SU-DHL-6 (cell line): ENCODE measurements around the gene KRT82.
A peak's percentile ranks its signal among the peaks of the same experiment; 100 is the strongest.

ENCODE experiments used
- H2AFZ ChIP-seq: fragments of 200-600 bp; sonication (generic); 2 replicates; pipeline ENCODE4 v1.6.1; 2014; ENCODE audit warnings: low read depth, mild to moderate bottlenecking, moderate library complexity, mixed read lengths, antibody characterized with exemption, low read length; ENCODE audit not compliant: severe bottlenecking
- H3F3A ChIP-seq: fragments of 200-600 bp; shearing (Covaris generic); 2 replicates; pipeline ENCODE4 v1.6.0; 2016; ENCODE audit warnings: antibody characterized with exemption, mild to moderate bottlenecking; ENCODE audit not compliant: insufficient read depth
- H3K27ac ChIP-seq: fragments of 200-600 bp; sonication (generic); 2 replicates; pipeline ENCODE4 v1.5.1; 2016; ENCODE audit warnings: low read depth, mild to moderate bottlenecking, low read length, moderate library complexity, mixed read lengths
- H3K27me3 ChIP-seq: fragments of 200-600 bp; sonication (generic), shearing (Covaris generic); 2 replicates; pipeline ENCODE4 v1.6.0; 2014; ENCODE audit warnings: mild to moderate bottlenecking, low read length
- H3K36me3 ChIP-seq: fragments of 200-600 bp; sonication (generic); 2 replicates; pipeline ENCODE4 v1.6.1; 2014; ENCODE audit warnings: mild to moderate bottlenecking, low read length, mixed read lengths
- H3K4me2 ChIP-seq: fragments of 300-600, 200-600 bp; shearing (Covaris generic), sonication (generic); 2 replicates; pipeline ENCODE4 v1.6.0; 2014; ENCODE audit warnings: low read length, low read depth, mild to moderate bottlenecking; ENCODE audit not compliant: poor library complexity, severe bottlenecking
- H3K4me3 ChIP-seq: fragments of 200-600 bp; sonication (generic); 2 replicates; pipeline ENCODE4 v1.5.1; 2014; ENCODE audit warnings: antibody characterized with exemption, low read length, mild to moderate bottlenecking, mixed read lengths; ENCODE audit not compliant: insufficient read depth, poor library complexity, severe bottlenecking
- H3K79me2 ChIP-seq: fragments of 200-600 bp; sonication (generic); 2 replicates; pipeline ENCODE4 v1.6.1; 2014; ENCODE audit warnings: mild to moderate bottlenecking, low read length, moderate library complexity; ENCODE audit not compliant: insufficient read depth
- H3K9ac ChIP-seq: fragments of 200-600 bp; sonication (generic); 2 replicates; pipeline ENCODE4 v1.7.0; 2014; ENCODE audit warnings: mild to moderate bottlenecking, low read length
- H3K9me2 ChIP-seq: fragments of 200-600 bp; sonication (generic); replicated peaks from 2 replicates; pipeline ENCODE4 v1.6.1; 2014; ENCODE audit warnings: low read length; ENCODE audit not compliant: insufficient read depth
- H3K9me3 ChIP-seq: fragments of 200-600 bp; sonication (generic); 2 replicates; pipeline ENCODE4 v1.6.1; 2014; ENCODE audit warnings: low read length, mixed read lengths; ENCODE audit not compliant: insufficient read depth
- H4K20me1 ChIP-seq: fragments of 200-600 bp; sonication (generic); 2 replicates; pipeline ENCODE4 v1.6.1; 2014; ENCODE audit warnings: low read depth, mild to moderate bottlenecking, antibody characterized with exemption, low read length, moderate library complexity, mixed read lengths
- CTCF ChIP-seq: fragments of 200-600 bp; sonication (generic); IDR thresholded peaks from one replicate; pipeline ENCODE4 v1.5.1; 2017; ENCODE audit warnings: antibody characterized with exemption, mild to moderate bottlenecking, low read length, moderate library complexity; ENCODE audit not compliant: insufficient read depth, poor library complexity, severe bottlenecking
- EZH2phosphoT487 ChIP-seq: fragments of 200-600 bp; sonication (generic), shearing (Covaris generic); conservative IDR thresholded peaks from 2 replicates; pipeline ENCODE4 v1.6.1; 2018; ENCODE audit warnings: mild to moderate bottlenecking, antibody characterized with exemption, low read length, moderate library complexity, mixed read lengths

The KRT82 gene

DNA sequence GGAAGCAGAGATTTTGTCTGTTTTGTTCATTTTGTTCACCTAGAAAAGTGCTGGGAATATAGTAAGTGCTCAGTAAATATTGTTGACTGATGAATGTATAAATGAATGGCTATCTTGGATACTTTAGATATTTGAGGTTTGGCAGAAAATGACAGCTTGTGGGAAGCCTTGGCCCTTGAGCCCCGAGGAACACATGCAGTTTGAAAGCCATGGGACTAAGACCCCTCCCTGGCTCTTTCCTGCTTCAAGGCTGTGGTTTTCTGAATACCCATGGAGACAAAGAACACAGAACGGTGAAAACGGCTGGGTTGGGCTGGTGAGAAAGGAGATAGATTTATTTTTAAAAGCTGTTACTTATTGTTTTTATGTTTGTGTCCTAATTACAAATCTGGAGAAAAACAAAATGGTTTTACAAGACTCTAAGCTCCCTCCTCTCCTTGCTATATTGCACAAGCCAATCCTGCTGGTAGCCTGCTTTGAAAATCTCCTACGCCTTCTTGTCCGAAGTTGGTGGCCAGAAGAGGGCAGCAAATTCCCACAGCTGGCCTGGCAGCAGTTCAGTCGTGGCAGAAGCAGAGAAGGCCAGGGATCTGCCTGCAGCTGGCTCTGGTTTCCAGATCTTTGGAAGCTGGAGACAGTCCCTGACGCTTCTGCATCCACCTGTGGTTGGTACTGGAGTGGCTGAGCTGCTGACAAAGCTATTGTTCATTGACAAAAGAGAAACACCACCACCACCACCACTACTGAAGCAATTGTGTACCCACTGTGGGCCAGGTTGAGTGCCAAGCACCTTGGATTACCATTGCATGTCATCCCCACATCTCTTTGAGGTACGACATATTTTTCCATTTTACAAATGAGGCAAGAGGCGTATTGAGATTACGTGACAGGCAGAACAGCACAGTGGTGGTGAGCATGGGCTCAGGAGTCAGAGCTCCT, 33.6 kb downstream of the KRT82 start:
- Histone ChIP-seq H3K9ac (no peak overlapping the region), H3K9me3 (no peaks in the 10 kb centered on the region), H3K4me2 (no peak overlapping the region), H3K27me3 (no peaks in the 10 kb centered on the region), H3K79me2 (no peaks in the 10 kb centered on the region), H3F3A (no peaks in the 10 kb centered on the region), H3K36me3 (no peaks in the 10 kb centered on the region), H3K27ac (no peak overlapping the region), H3K4me3 (no peak overlapping the region), H2AFZ (no peak overlapping the region), H3K9me2 (no peaks in the 10 kb centered on the region), H4K20me1 (no peaks in the 10 kb centered on the region)
- TF ChIP-seq EZH2phosphoT487 = no peak
- peak; percentile 67 for TF ChIP-seq CTCF

DNA sequence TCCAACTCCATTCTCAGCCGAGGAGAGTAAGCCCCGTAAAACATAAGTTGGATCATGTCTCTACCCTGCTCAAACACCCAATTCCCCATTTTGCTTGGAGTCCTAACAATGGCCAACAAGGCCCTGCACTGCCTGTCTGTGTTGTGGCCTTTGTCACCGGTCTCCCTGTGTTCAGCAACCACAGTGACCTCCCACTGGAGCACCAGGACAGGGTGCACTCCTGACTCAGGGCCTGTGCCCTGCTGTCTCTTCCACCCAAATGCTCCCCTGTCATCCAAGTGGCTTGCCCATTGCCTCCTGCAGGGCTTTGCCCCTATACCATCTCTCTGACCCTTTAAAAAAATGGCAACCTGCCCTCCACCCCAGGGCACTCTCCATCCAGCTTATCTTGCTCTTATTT, 34.4 kb downstream of the KRT82 start:
- no peaks in the 10 kb centered on the region for H4K20me1 ChIP-seq

DNA sequence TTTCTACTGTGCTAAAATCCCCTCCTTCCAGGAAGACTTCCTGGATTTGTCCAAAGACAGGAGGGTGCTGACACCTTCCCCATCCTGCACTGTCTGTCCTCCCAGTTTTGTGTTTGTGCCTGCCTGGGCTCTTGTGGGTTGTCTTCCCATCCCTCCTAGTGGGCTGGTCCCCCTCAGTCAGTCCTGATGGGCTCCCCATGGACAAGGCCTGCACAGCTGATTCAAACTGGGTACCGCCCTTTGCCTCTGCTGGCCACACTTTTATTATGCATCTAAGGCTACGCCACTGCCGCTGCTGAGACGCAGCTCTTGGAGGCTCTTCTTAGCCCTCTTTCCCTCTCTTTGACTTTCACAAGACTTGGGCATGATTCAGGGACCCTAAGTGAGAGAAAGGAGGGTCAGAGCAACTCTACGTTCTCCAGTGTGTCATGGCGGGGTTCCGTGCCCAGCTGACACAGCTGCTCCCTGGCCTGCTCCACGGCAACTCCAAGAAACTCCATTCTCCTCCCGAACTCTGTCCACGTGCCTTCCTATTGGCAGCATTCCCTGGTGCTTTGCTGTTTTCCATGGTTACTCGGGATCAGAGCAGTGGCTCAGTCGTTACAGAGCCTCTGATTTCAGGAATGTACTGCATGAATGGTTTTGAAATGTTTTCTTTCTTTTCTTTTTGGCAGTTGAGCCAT, 35.1 kb downstream of the KRT82 start:
- no peaks in the 10 kb centered on the region for H3K9me2 ChIP-seq
- no peaks in the 10 kb centered on the region for H3K36me3 ChIP-seq
- no peak overlapping the region for H3K4me2 ChIP-seq
- no peak overlapping the region for H3K4me3 ChIP-seq
- no peak overlapping the region for H2AFZ ChIP-seq
- H3K27me3 ChIP-seq = no peaks in the 10 kb centered on the region
- H4K20me1 ChIP-seq = no peaks in the 10 kb centered on the region
- H3K9ac ChIP-seq = no peak overlapping the region
- H3K27ac ChIP-seq = no peak overlapping the region
- H3F3A ChIP-seq = no peaks in the 10 kb centered on the region
- TF ChIP-seq CTCF (no peak), EZH2phosphoT487 (no peak)
- no peaks in the 10 kb centered on the region for H3K79me2 ChIP-seq
- H3K9me3 ChIP-seq = no peaks in the 10 kb centered on the region

More for the DNA sequence above, 34.4 kb downstream of the KRT82 start:
- Histone ChIP-seq H3K4me3 (no peak overlapping the region), H3K4me2 (no peak overlapping the region), H2AFZ (no peak overlapping the region), H3K36me3 (no peaks in the 10 kb centered on the region), H3K9me2 (no peaks in the 10 kb centered on the region), H3K27me3 (no peaks in the 10 kb centered on the region), H3K79me2 (no peaks in the 10 kb centered on the region), H3K27ac (no peak overlapping the region), H3F3A (no peaks in the 10 kb centered on the region), H3K9me3 (no peaks in the 10 kb centered on the region), H3K9ac (no peak overlapping the region)
- TF ChIP-seq EZH2phosphoT487 = no peak
- TF ChIP-seq CTCF = no peak
